GM19035 (cell line): ENCODE results near the gene SLC39A7.

Experiments
- ATAC-seq: cut with Tn5 transposase; IDR thresholded peaks from one replicate; pipeline ENCODE4 v1.9.1; 2021; ENCODE audit not compliant: unreplicated experiment

Gene SLC39A7

DNA sequence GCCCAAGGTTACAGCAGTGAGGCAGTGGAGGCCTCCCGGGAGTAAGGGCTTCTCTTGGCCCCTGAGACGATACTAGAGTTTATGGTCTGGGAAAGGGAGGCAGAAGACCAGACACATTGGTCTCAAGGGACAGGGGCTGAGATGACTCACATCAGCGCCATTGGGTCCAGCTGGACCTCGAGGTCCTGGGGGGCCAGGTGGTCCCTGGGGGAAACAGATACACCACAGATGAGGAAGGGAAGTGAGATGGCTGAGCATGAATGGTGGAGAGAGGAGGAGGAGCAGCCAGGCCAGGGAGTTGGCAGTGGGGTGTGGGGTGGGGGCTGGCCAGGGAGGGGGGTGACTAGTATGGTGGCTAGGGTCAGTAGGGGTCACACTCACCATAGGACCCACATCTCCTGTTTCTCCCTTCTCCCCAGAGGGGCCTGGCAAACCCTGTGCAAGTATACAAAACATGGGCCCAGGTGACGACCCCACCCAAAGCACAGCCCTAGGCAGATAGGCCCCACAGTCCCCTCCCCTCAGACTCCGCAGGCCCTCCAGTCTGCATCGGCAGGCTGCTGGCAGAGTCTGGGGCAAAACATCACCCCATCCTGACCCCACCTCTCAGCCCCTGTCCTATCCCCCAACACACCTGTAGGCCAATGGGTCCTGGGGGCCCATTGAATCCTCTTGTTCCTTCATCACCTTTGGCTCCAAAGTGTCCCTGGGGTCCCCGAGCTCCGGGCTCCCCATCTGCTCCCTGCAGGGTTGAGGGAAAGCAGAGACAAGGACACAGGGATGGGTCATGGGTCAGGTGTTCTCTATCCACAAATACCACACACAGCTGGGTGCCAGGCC lies 30.3 kb upstream of the SLC39A7 start:
- ATAC-seq, result no peak

DNA sequence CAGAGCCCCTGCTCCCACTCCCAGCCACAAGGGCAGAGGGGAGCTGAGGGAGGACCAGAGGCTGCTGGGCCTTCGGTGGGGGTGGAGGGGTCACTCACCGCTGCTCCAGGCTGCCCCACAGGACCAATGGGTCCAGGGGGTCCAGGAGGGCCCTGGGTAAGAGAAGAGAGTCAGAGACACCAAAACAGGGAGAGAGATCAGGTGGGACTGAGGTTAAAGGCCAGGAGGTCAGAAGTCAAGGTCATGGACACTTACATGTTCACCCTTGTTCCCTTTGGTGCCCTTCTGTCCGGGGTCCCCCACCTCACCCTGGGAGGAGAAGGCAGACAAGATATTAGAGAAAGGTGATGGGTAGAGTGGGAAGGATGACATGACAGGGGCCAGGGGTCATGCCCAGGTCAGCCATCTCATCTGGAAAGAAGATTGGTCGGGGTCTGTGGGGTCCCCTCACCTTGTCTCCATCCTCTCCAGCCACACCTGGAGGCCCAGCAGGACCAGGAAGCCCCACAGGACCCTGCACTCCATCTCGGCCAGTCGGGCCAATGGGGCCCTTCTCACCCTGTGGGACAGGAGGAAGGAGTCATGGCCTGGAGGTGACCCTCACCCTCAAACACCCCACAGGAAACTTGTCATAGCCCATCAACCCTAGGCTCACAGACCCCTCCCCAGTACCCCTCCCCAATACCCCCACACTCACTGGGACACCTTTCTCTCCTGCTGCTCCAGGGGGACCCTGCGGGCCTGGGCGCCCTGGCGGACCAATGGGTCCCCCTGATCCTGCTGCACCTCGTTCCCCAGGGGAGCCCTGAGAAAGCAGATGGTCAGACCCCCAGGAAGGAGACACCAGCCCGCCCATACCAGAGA lies 29.4 kb upstream of the SLC39A7 start:
- no peak for ATAC-seq

GRCh38 chr6:33171880-33172687 lies 28.6 kb upstream of the SLC39A7 start:
- no peak for ATAC-seq

GRCh38 chr6:33172688-33173534 lies 27.8 kb upstream of the SLC39A7 start:
- no peak for ATAC-seq

DNA sequence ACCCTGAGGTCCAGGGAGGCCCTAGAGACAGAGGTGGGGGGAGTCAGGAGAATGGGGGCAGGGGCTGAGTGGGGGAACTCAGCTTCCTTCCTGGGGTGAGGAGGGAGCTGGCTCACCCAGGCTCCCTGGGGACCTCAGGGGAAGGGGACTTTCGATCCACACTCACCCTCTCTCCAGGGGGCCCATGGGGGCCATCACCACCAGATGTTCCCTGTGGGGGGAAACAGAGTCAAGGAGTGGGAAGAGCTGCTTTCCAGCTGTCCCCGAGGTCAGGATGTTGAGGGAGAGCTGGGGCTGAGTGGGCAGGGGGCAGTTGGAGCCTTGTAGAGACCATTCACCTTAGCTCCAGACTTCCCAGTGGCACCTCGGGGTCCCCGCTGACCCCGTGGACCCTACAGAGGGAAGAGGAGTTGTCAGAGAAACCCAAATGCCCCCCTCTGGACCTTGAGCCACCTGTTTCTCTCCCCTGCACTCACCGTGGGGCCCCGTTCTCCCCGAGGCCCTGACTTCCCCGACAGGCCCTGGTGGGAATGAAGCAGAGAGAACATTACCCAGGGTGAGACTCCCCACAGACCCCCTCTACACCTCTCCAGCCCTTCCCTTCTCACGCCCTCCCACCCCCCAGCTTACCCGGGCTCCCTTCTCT lies 27.0 kb upstream of the SLC39A7 start:
- no peak for ATAC-seq

DNA sequence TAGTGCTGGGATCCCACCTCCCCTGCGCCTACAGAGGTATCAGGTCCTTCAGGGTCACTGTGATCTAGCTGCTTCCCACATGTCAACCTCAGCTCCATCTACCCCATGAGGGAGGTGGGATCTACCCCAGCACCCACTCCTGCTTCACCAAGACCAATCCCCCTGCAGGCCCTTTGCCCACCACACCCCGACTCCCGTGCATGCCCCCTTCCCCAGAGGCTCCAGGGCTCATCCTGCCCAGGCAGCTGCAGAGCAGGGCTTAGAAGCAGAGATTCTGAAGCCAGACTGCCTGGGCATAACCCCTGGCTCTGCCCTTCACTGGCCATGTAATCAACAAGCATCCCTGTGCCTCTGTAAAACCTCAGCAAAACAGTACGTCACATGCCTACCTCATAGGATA lies 25.9 kb upstream of the SLC39A7 start:
- ATAC-seq, result no peak

DNA sequence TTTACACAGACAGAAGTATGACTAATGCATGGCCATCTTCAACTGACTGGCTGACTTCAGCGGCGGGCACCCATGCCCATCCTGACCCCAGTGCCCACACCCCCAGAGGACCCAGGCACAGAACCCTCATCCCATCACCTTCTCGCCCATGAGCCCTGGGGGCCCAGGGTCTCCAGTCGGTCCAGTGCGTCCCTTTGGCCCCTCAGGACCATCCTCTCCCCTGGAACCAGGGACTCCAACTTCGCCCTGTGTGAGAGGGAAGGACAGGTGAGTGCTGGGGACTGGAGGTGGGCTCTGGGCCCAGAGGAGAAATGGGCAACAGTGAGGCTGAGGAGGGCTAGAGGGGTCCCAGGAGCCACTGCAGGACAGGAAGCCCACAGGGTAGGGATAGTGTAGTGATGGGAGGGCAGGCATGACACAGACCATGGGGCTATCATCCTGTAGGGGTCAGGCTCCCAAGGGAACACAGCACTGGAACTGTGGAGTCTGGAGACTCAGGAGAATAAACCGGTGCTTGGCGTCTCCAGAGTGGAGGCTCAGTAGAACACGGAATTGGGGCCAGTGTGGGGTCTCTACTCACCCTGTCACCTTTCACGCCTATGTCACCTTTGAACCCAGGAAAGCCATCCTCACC lies 25.1 kb upstream of the SLC39A7 start:
- no peak for ATAC-seq

DNA sequence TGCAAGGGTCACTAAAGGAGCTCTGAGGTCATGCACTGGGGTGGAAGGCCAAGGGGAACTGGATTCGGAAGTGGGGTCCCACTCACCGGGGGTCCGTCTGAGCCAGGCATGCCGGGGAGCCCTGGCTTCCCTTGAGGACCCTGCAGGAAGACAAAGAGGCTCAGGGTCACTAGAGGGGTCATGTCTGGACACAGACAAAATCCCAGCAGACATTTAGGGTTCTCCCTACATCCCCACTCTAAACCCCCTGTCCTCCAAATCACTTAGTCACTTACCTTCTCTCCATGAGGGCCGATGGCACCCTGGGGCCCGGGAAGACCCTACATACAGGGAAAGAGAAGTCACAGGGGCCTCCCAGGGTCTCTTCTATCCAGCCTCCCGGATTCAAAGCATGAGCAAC lies 23.8 kb upstream of the SLC39A7 start:
- no peak for ATAC-seq

GRCh38 chr6:33177552-33178446 lies 22.9 kb upstream of the SLC39A7 start:
- ATAC-seq, result no peak

- ATAC-seq, result no peak
Measured at GRCh38 chr6:33178755-33179475, 21.8 kb upstream of the SLC39A7 start.

- ATAC-seq, result no peak
Measured at GRCh38 chr6:33181141-33181540, 19.5 kb upstream of the SLC39A7 start.

GRCh38 chr6:33183071-33183683 lies 17.5 kb upstream of the SLC39A7 start:
- ATAC-seq, result no peak

- ATAC-seq, result no peak
Measured at GRCh38 chr6:33185190-33185589, 15.5 kb upstream of the SLC39A7 start.

GRCh38 chr6:33185654-33186187 lies 14.9 kb upstream of the SLC39A7 start:
- ATAC-seq, result no peak

GRCh38 chr6:33187809-33188208 lies 12.9 kb upstream of the SLC39A7 start:
- no peak for ATAC-seq

- no peak for ATAC-seq
Measured at GRCh38 chr6:33189164-33189563, 11.5 kb upstream of the SLC39A7 start.
